PC-9 (cell line): Measurements from ENCODE around the gene KDM4C.

Experiments
- CTCF ChIP-seq: fragments of 200-600 bp; sonication (generic); conservative IDR thresholded peaks from 2 replicates; pipeline ENCODE4 v1.6.1; 2017; ENCODE audit warnings: mixed run types, antibody characterized with exemption, mild to moderate bottlenecking, moderate library complexity
- EZH2 ChIP-seq: fragments of 200-600 bp; sonication (generic); IDR thresholded peaks from 2 replicates; pipeline ENCODE4 v1.8.0; 2017; ENCODE audit warnings: antibody characterized with exemption, low read depth

GRCh38 chr9:6785682-6786081, 27.9 kb downstream of the KDM4C start:
- TF ChIP-seq CTCF, result no peak
- TF ChIP-seq EZH2, result no peak
